HL-60/S4 (cell line): ENCODE measurements around the gene KRTAP5-2.

ENCODE experiments used
- in situ Hi-C: fragments of 300-500 bp; cut with MboI; formaldehyde crosslinking; loops from 2 replicates; pipeline ENCODE4 v1.14.3; 2022; ENCODE audit warnings: low sequenced_read_pairs

The KRTAP5-2 gene

GRCh38 chr11:1557051-1557884 lies 40.8 kb downstream of the KRTAP5-2 start:
- in situ Hi-C loops: no loop called here

DNA sequence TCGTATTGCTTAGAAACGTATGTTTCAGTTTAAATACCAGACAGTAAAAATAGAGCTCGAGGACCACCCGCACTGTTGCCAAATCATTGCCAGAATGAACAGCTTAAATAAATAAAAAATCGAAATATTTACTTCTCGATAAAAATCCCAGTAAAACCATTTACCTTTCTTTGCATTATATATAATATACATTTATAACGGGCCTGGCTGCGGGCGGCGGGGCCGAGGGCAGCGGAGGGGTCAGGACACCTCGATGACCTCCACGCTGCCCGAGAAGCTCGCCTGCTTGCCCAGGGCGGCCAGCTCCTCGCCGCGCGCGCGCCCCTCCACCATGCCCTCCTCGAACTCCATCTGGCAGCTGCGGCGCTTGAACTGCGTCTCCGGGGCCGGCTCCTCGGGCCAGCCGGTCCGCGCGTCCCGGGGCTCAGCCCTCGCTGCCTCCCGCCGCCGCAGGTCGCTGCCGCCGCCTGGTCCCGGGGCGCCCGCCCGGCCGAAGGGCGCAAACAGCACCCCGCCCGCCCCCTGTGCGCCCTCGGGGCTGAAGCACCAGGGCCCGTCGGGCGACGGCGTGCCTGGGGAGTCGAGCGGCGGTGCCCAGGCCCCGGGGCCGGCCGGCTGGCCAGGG lies 41.7 kb downstream of the KRTAP5-2 start:
- in situ Hi-C loops: no loop called here

DNA sequence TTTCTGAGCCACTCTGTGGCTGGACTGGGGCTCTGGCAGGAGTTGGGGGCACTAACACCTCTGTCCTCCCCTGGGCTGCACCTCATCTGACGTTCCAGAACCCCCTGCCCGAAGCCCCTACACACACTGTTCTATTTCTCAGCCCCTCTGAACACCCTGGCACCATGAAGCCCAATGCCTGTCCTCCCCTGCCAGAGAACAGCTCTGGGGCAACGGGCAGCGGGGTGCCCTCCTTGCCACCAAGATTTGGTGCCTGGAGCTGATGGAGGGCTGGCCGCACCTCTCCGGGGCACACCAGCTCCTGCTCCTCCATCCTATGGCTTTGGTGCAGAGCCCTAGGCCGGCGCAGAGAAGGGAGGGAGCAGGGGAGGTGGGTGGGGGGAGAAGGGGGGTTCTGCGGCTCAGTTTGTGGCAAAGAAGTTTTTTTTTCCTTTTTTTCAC lies 42.4 kb downstream of the KRTAP5-2 start:
- in situ Hi-C loops: no loop called here

DNA sequence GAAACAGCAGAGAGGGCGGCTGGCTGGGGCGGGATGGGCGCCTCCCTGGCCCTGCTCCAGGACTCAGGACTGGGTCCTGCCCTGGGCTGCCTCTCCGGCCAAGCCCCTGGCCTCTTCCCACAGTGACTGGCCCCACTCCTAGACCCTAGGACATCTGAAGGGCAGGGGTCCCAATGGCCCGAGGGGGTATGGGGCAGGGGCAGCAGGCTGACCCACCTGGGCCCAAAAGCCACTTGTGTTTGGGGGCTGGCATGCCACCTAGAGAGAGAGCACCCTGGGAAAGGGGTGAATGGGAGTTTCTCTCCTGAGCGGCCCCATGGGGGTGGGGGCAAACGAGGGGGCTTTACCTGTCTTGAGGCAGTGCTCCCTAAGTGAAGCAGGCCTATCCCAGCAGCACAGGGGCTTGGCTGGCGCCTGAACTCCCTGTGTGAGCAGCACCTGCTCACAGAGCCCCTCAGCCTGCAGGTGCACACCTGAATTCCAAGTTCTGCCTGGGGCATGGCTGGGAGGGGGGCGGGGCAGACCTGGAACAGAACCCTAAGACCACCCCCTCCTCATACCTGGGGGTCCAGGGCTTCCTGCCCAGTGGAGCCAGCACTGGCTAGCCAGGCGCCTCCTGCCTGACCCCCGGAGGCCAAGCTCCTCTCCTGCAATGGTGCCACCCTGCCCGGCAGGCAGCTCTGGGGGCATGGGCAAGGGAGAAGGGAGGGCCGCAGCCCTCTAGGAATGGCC lies 42.9 kb downstream of the KRTAP5-2 start:
- in situ Hi-C loops: no loop called here

GRCh38 chr11:1553808-1554594 lies 44.1 kb downstream of the KRTAP5-2 start:
- in situ Hi-C loops: no loop called here

DNA sequence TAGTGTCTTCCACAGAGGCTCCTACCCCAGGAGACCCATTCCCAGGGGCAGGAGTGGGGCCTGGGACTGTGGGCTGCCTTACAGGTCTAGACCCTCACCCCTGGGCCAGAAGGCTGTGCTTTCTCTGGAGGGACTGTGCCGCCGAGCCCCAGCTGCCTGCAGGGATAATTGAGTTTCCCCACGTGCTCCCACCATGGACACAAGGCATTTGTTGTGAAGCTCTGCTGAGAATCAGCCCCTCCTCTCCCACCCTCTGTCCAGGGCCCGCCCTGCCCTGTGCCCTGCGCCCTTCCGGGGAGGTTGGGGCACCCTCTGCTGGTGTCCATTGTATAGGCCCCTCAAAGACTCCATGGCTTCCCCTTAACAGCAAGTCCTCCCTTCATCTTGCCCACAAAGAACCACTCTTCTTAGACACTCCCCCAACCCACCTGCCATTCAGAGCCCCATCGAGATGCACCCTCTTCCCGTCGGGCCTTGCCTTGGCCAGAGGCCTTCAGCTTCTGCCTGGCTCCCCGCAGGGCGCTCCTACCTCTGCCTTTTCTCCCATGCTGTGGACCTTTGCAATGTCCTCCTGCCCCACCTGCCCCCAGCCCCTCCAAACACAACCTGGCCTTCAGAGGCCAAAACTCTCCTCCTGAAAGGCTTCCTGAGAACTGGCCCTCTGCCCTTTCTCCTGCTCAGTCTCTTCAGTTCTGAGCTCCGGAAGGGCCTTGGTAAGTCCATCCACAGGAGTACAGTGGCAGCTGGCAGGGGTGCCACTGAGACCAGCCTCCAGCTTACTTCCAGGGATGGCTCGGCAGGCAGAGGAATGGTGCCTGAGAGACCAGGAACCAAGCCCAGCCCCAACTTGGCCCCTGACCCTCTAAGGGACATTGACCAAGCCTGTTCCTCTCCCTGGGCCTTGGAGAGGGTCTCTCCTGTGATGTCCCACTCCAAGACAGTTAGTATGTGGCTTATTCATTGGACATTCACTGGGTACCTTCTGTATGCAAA lies 48.5 kb downstream of the KRTAP5-2 start:
- in situ Hi-C loops: no loop called here

DNA sequence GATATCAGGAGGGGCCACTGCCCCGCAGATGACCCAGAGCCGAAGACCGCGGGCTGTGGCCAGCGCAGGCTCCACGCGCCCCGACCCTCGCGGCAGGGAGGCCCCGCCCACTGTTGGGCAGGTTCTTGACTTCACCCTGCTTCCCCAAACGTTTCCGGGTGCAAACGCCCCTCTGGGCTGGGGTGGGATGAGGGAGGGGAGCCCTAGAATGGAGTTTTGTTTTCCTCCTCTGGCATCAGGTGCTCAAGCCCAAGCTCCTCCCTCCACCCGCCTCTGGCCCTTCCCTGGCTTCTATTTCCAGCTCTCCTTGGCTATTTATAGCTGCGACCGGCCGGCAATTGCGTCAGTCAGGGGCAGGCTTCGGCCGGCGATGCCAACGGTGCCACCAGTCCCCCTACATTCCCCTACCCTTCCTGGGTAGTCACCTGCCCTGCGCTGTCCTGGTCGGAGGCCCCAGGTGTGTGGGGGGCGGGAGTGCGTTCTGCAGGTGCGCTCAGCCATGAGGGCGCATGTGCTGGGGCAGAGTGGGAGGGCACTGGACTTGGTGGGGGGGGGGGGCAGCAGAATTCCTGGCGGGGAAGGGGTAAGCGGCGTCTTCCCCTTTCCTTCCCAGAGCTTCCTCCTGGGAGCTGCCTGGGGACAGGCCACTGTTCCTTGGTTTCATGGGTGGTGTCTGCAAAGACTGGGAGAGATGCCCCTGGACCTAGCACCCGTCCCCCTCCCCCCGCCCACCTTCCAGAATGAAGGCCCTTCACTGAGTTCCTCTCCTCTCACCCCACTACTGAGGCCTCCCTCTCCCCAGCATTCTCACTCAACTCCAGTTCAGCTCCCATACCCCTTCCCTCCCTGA lies 49.6 kb downstream of the KRTAP5-2 start:
- in situ Hi-C loops: no loop called here

- in situ Hi-C loops: no loop called here
Observed at GRCh38 chr11:1547467-1548098, 50.5 kb downstream of the KRTAP5-2 start.
